Measurements from ENCODE around the gene SLC2A5. TPM values are rescaled to one million over a fixed set of nuclear protein-coding genes. Genes with fewer than 3 reads are reported as not detected.

Gene SLC2A5
- 2.4 and 12.5 TPM in 2 replicates for total RNA-seq

GRCh38 chr1:9069326-9070100 is at the start of gene SLC2A5:
Gene SLC2A5 (minus strand): TSS chr1:9069635. CDS start chr1:9069536, 99 bp downstream.

Other genes with a start within 250 kb of the SLC2A5 start
- 1,599 and 2,249 TPM in 2 replicates for gene ENO1, start 190.9 kb downstream of the SLC2A5 start, total RNA-seq
- gene CA6, start 123.8 kb downstream of the SLC2A5 start, total RNA-seq, result not detected in 2 replicates
- not detected in 2 replicates for gene SLC2A7, start 43.2 kb downstream of the SLC2A5 start, total RNA-seq
- 3.6 and 4.7 TPM in 2 replicates for gene GPR157, start 59.5 kb upstream of the SLC2A5 start, total RNA-seq
- gene H6PD, start 165.1 kb upstream of the SLC2A5 start, total RNA-seq, result 46.6 and 49.6 TPM in 2 replicates
- 29.4 and 40.6 TPM in 2 replicates for gene SPSB1, start 223.3 kb upstream of the SLC2A5 start, total RNA-seq

All from smooth muscle cell of the umbilical artery (primary cell).